Tibial nerve (tissue), 4 donors: Measurements from ENCODE around the gene TTL. TPM values are rescaled to one million over a fixed set of nuclear protein-coding genes. Genes with fewer than 3 reads are reported as not detected.
A peak's percentile ranks its signal among the peaks of the same experiment; 100 is the strongest.

Experiments
- DNase-seq, 2 donors: peaks; one replicate each; pipeline ENCODE4 v3.0.0-alpha.2; 2019; ENCODE audit warnings: low spot score in 2 of 2
- H3K27ac ChIP-seq, 4 donors: fragments of 200-600 bp; sonication (generic) in 3 of 4; one replicate each; pipeline ENCODE4 v1.5.1; 2017 to 2019; ENCODE audit warnings: mild to moderate bottlenecking in 1 of 4
- H3K27me3 ChIP-seq, 2 donors: fragments of 200-600 bp; sonication (generic) in 1 of 2; one replicate each; pipeline versions ENCODE4 v1.5.1 to v1.6.0; 2017 to 2019
- H3K36me3 ChIP-seq, 3 donors: fragments of 200-600 bp; sonication (generic); one replicate each; pipeline ENCODE4 v1.5.1; 2018 to 2019
- H3K4me1 ChIP-seq, 4 donors: fragments of 200-600 bp; sonication (generic) in 3 of 4; one replicate each; pipeline ENCODE4 v1.5.1; 2017 to 2019
- H3K4me3 ChIP-seq, 4 donors: fragments of 200-600 bp; sonication (generic) in 3 of 4; one replicate each; pipeline ENCODE4 v1.5.1; 2017 to 2019; ENCODE audit warnings: mild to moderate bottlenecking in 1 of 4, moderate library complexity in 1 of 4
- H3K9me3 ChIP-seq, 4 donors: fragments of 200-600 bp; sonication (generic) in 3 of 4; one replicate each; pipeline ENCODE4 v1.5.1; 2017 to 2019
- CTCF ChIP-seq, 5 experiments: fragments of 200-600 bp in 3 of 5; fragments of 450-650 bp in 2 of 5; sonication (generic) in 3 of 5; IDR thresholded peaks; one replicate each; pipeline ENCODE4 v1.5.1; 2016 to 2019; ENCODE audit warnings: antibody characterized with exemption in 5 of 5, mild to moderate bottlenecking in 3 of 5, moderate library complexity in 2 of 5
- EP300 ChIP-seq, 2 donors: sonication (generic); formaldehyde crosslinking; IDR thresholded peaks; one replicate each; pipeline ENCODE4 v1.6.1; 2017; ENCODE audit warnings: antibody characterized with exemption in 2 of 2, mild to moderate bottlenecking in 1 of 2
- POLR2A ChIP-seq, 2 donors: fragments of 450-650 bp; IDR thresholded peaks; one replicate each; pipeline ENCODE4 v1.6.1; 2017; ENCODE audit warnings: antibody characterized with exemption in 2 of 2, mild to moderate bottlenecking in 2 of 2, moderate library complexity in 2 of 2
- WGBS, 2 donors: methylation state at CpG; one replicate each; pipeline ENCODE4 v1.1.5; 2018; 5-methylcytosine and 5-hydroxymethylcytosine counted together
- total RNA-seq, 4 donors: library from RNA; depleted of rRNA; stranded (reverse); fragments of >200 nt; gene quantifications; one replicate each; pipeline ENCODE4 v1.1.0, GENCODE V29; 2016

Gene TTL
- total RNA-seq, 4 donors from 2014 or later: 11.8 to 27.8 (median 23.3) TPM

- no peaks in the 10 kb centered on the region for H3K27me3 ChIP-seq
- DNase-seq: no peak
- H3K36me3 ChIP-seq: no peaks in the 10 kb centered on the region
- WGBS, 2 donors: 67 to 75% methylated on average over 6 of the region's 6 CpGs
- no peak for TF ChIP-seq POLR2A (IDR thresholded peaks at IDR 0.05)
- TF ChIP-seq CTCF (IDR thresholded peaks at IDR 0.05): no peak
- no peak for TF ChIP-seq EP300 (IDR thresholded peaks at IDR 0.05)
- no peaks in the 10 kb centered on the region for H3K4me1 ChIP-seq
- no peak overlapping the region for H3K27ac ChIP-seq
- H3K9me3 ChIP-seq: no peaks in the 10 kb centered on the region
- no peak overlapping the region for H3K4me3 ChIP-seq
Observed at GRCh38 chr2:112474844-112475486, 7.0 kb upstream of the TTL start.

GRCh38 chr2:112476434-112476833, 5.5 kb upstream of the TTL start:
- no peaks in the 10 kb centered on the region for H3K9me3 ChIP-seq
- no peak for DNase-seq
- peaks cover 0 to 9% (median 5%) of the 10 kb centered on the region in 4 donors for H3K4me1 ChIP-seq
- no peak overlapping the region for H3K4me3 ChIP-seq
- H3K36me3 ChIP-seq: no peaks in the 10 kb centered on the region
- H3K27me3 ChIP-seq: no peaks in the 10 kb centered on the region
- WGBS, 2 donors: 64 to 69% methylated on average over 7 of the region's 7 CpGs
- H3K27ac ChIP-seq: no peak overlapping the region
- TF ChIP-seq CTCF (IDR thresholded peaks at IDR 0.05) (no peak), EP300 (IDR thresholded peaks at IDR 0.05) (no peak), POLR2A (IDR thresholded peaks at IDR 0.05) (no peak)

GRCh38 chr2:112480530-112481049, 1.4 kb upstream of the TTL start:
- DNase-seq: no peak
- Histone ChIP-seq H3K4me1 (peaks cover 0 to 31% (median 18%) of the 10 kb centered on the region in 4 donors), H3K36me3 (no peaks in the 10 kb centered on the region), H3K27ac (peak overlapping the region in 3 of 4 donors; percentile 85 to 94 (median 91)), H3K27me3 (no peaks in the 10 kb centered on the region), H3K9me3 (no peaks in the 10 kb centered on the region), H3K4me3 (peak overlapping the region; percentile 76 to 98 (median 92))
- WGBS, 2 donors: 17 to 26% methylated on average over 16 to 20 of the region's 20 CpGs
- TF ChIP-seq POLR2A (IDR thresholded peaks at IDR 0.05): no peak
- TF ChIP-seq CTCF (IDR thresholded peaks at IDR 0.05): no peak

DNA sequence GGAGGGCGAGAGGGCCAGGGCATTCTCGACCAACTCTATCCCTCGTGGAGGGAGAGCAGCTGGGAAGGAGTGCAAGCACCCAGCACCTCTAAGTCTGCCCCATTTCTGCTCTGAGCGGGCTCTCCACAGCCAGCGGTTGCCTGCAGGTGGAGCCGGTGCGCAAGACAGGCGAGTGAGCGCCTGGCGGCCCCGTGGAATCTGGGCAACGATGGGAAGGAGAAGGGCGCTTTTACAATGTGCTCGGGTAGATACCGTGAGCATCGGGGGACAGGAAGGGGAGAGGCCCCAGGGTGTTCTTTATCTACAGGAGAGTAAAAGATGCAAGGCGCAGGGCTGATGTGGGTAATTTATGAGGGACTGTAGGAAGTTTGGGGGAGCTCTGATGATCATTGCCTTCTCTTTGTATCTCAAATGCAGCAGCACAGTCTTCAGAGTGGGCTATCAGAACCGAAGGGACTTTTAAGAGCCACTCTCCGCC, 867 bp upstream of the TTL start:
- WGBS, 2 donors: 1% methylated on average over 19 of the region's 19 CpGs
- no peaks in the 10 kb centered on the region for H3K27me3 ChIP-seq
- peak; percentile 72 to 82 for DNase-seq

More for the DNA sequence above, 867 bp upstream of the TTL start:
- Histone ChIP-seq H3K9me3 (no peaks in the 10 kb centered on the region), H3K27ac (peak overlapping the region; percentile 84 to 94 (median 88)), H3K36me3 (peaks cover 0 to 3% (median 0%) of the 10 kb centered on the region in 3 donors), H3K4me1 (peaks cover 0 to 31% (median 18%) of the 10 kb centered on the region in 4 donors), H3K4me3 (peak overlapping the region; percentile 76 to 98 (median 92))
- TF ChIP-seq EP300 (IDR thresholded peaks at IDR 0.05) (peak in 1 of 2 donors; percentile 14), CTCF (IDR thresholded peaks at IDR 0.05) (peak; percentile 66 to 85 (median 76)), POLR2A (IDR thresholded peaks at IDR 0.05) (no peak)
